Measurements from ENCODE around the gene FAM187B. TPM values are rescaled to one million over a fixed set of nuclear protein-coding genes. Genes with fewer than 3 reads are reported as not detected.

FAM187B gene
- total and polyA plus RNA-seq, 4 donors, result 0.17 TPM; not detected in 3

- WGBS, result 68% methylated on average over 6 of the region's 6 CpGs
- DNase-seq (ENCODE audit: low spot score), result peak; percentile 31
- no peaks in the 10 kb centered on the region for H3K9me3 ChIP-seq (ENCODE audit: control insufficient read depth in 4 of 4, low read length in 3 of 4)
- H3K9ac ChIP-seq (ENCODE audit: low read depth in 1 of 2, low read length in 2 of 2), result no peak overlapping the region
- peaks cover 0 to 10% (median 4%) of the 10 kb centered on the region in 4 donors for H3K36me3 ChIP-seq (ENCODE audit: control insufficient read depth in 4 of 4, insufficient read depth in 3 of 4, low read depth in 1 of 4, low read length in 3 of 4)
- H3K27ac ChIP-seq (ENCODE audit: low read depth in 1 of 2, low read length in 2 of 2), result peak overlapping the region in 1 of 2 donors; percentile 44
- no peaks in the 10 kb centered on the region for H3K27me3 ChIP-seq (ENCODE audit: control insufficient read depth in 4 of 4, insufficient read depth in 4 of 4, low read length in 3 of 4)
- TF ChIP-seq ATF3 (IDR thresholded peaks at IDR 0.05) (no peak), RAD21 (IDR thresholded peaks at IDR 0.05) (no peak), SP1 (IDR thresholded peaks at IDR 0.05) (no peak), HNF4A (conservative IDR thresholded peaks at IDR 0.05) (no peak), CTCF (IDR thresholded peaks at IDR 0.05; ENCODE audit: low read depth, low read length, missing input control) (no peak), MAX (IDR thresholded peaks at IDR 0.05) (no peak), HNF4G (IDR thresholded peaks at IDR 0.05) (no peak), NR2F2 (IDR thresholded peaks at IDR 0.05) (no peak), FOXA2 (IDR thresholded peaks at IDR 0.05) (no peak), FOXA1 (IDR thresholded peaks at IDR 0.05) (no peak), ZBTB33 (IDR thresholded peaks at IDR 0.05) (no peak), TAF1 (conservative IDR thresholded peaks at IDR 0.05) (no peak), GABPA (IDR thresholded peaks at IDR 0.05 in 1 of 2, conservative IDR thresholded peaks at IDR 0.05 in 1 of 2) (no peak), RXRA (IDR thresholded peaks at IDR 0.05) (no peak)
- H3K4me1 ChIP-seq (ENCODE audit: control insufficient read depth in 4 of 4, insufficient read depth in 4 of 4, low read length in 3 of 4), result peaks cover 7 to 53% (median 37%) of the 10 kb centered on the region in 4 donors
- H3K4me3 ChIP-seq (ENCODE audit: low read depth in 1 of 3, low read length in 3 of 3), result no peak overlapping the region
These were observed 36.8 kb upstream of the FAM187B start for GRCh38 chr19:35265126-35265899.

GRCh38 chr19:35264268-35265125 lies 36.0 kb upstream of the FAM187B start:
- DNase-seq (ENCODE audit: low spot score), result peak; percentile 21
- Histone ChIP-seq H3K4me3 (ENCODE audit: low read depth in 1 of 3, low read length in 3 of 3) (no peak overlapping the region), H3K36me3 (ENCODE audit: control insufficient read depth in 4 of 4, insufficient read depth in 3 of 4, low read depth in 1 of 4, low read length in 3 of 4) (peaks cover 0 to 10% (median 4%) of the 10 kb centered on the region in 4 donors), H3K9ac (ENCODE audit: low read depth in 1 of 2, low read length in 2 of 2) (no peak overlapping the region), H3K27me3 (ENCODE audit: control insufficient read depth in 4 of 4, insufficient read depth in 4 of 4, low read length in 3 of 4) (no peaks in the 10 kb centered on the region), H3K4me1 (ENCODE audit: control insufficient read depth in 4 of 4, insufficient read depth in 4 of 4, low read length in 3 of 4) (peaks cover 10 to 55% (median 38%) of the 10 kb centered on the region in 4 donors), H3K9me3 (ENCODE audit: control insufficient read depth in 4 of 4, low read length in 3 of 4) (no peaks in the 10 kb centered on the region), H3K27ac (ENCODE audit: low read depth in 1 of 2, low read length in 2 of 2) (no peak overlapping the region)
- WGBS, result 84% methylated on average over 7 of the region's 7 CpGs
- TF ChIP-seq JUND (IDR thresholded peaks at IDR 0.05), result no peak
- no peak for TF ChIP-seq SP1 (IDR thresholded peaks at IDR 0.05)
- TF ChIP-seq YY1 (IDR thresholded peaks at IDR 0.05), result no peak
- no peak for TF ChIP-seq REST (IDR thresholded peaks at IDR 0.05)
- no peak for TF ChIP-seq HNF4G (IDR thresholded peaks at IDR 0.05)
- TF ChIP-seq ZBTB33 (IDR thresholded peaks at IDR 0.05), result no peak
- TF ChIP-seq FOXA2 (IDR thresholded peaks at IDR 0.05), result no peak
- TF ChIP-seq TAF1 (conservative IDR thresholded peaks at IDR 0.05), result no peak
- TF ChIP-seq GABPA (IDR thresholded peaks at IDR 0.05 in 1 of 2, conservative IDR thresholded peaks at IDR 0.05 in 1 of 2), result no peak
- no peak for TF ChIP-seq FOXA1 (IDR thresholded peaks at IDR 0.05)

Measured in liver (tissue), 9 donors.